Nephron progenitor cell (in vitro differentiated cells): ENCODE data around the gene CPNE5.
"Not testable (repeated sequence)": the region's sequence is repeated elsewhere in the genome, so short reads cannot be mapped to it uniquely, and the experiment has no call there.

Experiments used
- DNase-seq: peaks from one replicate; pipeline ENCODE4 v3.0.0; 2021
- H3K27ac Mint-ChIP-seq: 2 replicates; pipeline ENCODE4 v1.8.0; 2021; ENCODE audit warnings: mild to moderate bottlenecking, moderate library complexity, mixed read lengths
- H3K27me3 Mint-ChIP-seq: 2 replicates; pipeline ENCODE4 v1.8.0; 2021; ENCODE audit warnings: mild to moderate bottlenecking, low read depth, mixed read lengths; ENCODE audit not compliant: poor library complexity
- H3K36me3 Mint-ChIP-seq: 2 replicates; pipeline ENCODE4 v1.8.0; 2021; ENCODE audit warnings: low read depth, mixed read lengths
- H3K4me1 Mint-ChIP-seq: 2 replicates; pipeline ENCODE4 v1.8.0; 2021; ENCODE audit warnings: mixed read lengths
- H3K4me3 Mint-ChIP-seq: 2 replicates; pipeline ENCODE4 v1.8.0; 2021; ENCODE audit warnings: mild to moderate bottlenecking, moderate library complexity, mixed read lengths
- H3K9me3 Mint-ChIP-seq: 2 replicates; pipeline ENCODE4 v1.8.0; 2021; ENCODE audit warnings: mild to moderate bottlenecking, moderate library complexity, mixed read lengths
- CTCF ChIP-seq: fragments of 200-600 bp; sonication (generic); IDR thresholded peaks from 2 replicates; pipeline ENCODE4 v1.5.0; 2021; ENCODE audit warnings: antibody characterized with exemption

Gene CPNE5

GRCh38 chr6:36727505-36728021 is 111.7 kb downstream of the CPNE5 start:
- Mint-ChIP-seq H3K4me1 (peaks cover 11% of the 10 kb centered on the region), H3K27ac (no peak overlapping the region), H3K27me3 (peaks cover 11% of the 10 kb centered on the region), H3K36me3 (no peaks in the 10 kb centered on the region), H3K4me3 (no peak overlapping the region), H3K9me3 (no peaks in the 10 kb centered on the region)
- no peak for TF ChIP-seq CTCF
- DNase-seq: no peak

- no peaks in the 10 kb centered on the region for H3K36me3 Mint-ChIP-seq
- no peak for DNase-seq
- H3K4me1 Mint-ChIP-seq: peaks cover 11% of the 10 kb centered on the region
- no peaks in the 10 kb centered on the region for H3K9me3 Mint-ChIP-seq
- H3K4me3 Mint-ChIP-seq: no peak overlapping the region
- peaks cover 11% of the 10 kb centered on the region for H3K27me3 Mint-ChIP-seq
- TF ChIP-seq CTCF: no peak
- no peak overlapping the region for H3K27ac Mint-ChIP-seq
These were observed 113.7 kb downstream of the CPNE5 start for GRCh38 chr6:36725581-36725980.

GRCh38 chr6:36724514-36725390 is 114.5 kb downstream of the CPNE5 start:
- Mint-ChIP-seq H3K36me3 (no peaks in the 10 kb centered on the region), H3K27me3 (peaks cover 11% of the 10 kb centered on the region)
- TF ChIP-seq CTCF: peak; percentile 37

DNA sequence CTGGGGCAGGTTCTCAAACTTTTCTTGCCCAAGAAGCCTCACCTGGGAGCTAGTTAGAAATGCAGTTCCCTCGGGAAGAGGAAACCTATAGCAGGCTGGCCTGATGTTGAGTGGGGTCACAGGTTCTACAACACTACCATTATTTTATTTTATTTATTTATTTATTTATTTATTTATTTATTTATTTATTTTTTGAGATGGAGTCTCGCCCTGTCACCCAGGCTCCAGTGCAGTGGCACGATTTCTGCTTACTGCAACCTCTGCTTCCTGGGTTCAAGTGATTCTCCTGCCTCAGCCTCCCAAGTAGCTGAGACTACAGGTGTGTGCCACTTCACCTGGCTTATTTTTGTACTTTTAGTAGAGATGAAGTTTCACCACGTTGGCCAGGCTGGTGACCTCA is 115.3 kb downstream of the CPNE5 start:
- H3K4me3 Mint-ChIP-seq, DNase-seq: not testable (repeated sequence)

More at GRCh38 chr6:36724514-36725390, 114.5 kb downstream of the CPNE5 start:
- Mint-ChIP-seq H3K4me3 (no peak overlapping the region), H3K9me3 (no peaks in the 10 kb centered on the region), H3K27ac (no peak overlapping the region), H3K4me1 (peaks cover 11% of the 10 kb centered on the region)
- DNase-seq: peak; percentile 71

DNA sequence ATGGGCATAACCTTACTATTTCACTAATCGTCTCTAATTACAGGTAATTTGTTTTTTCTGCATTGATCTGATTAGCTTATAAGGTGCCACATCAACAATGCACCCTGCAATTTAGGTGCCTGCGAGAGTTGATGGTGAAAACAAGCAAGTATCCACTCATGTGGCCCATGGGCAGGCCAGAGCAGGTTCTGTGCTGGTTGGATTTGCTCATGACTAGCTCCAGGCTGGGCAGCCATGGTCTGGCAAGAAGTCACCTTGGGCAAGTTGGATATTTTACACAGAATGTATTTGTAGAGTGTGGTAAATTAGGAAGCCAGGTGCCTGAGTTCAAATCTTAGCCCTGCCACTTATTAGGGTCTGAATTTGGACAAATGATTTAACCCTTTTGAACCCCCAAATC is 116.4 kb downstream of the CPNE5 start:
- Mint-ChIP-seq H3K27ac (no peak overlapping the region), H3K27me3 (peaks cover 16% of the 10 kb centered on the region), H3K36me3 (no peaks in the 10 kb centered on the region), H3K4me3 (no peak overlapping the region), H3K9me3 (no peaks in the 10 kb centered on the region), H3K4me1 (peaks cover 12% of the 10 kb centered on the region)
- no peak for TF ChIP-seq CTCF
- DNase-seq: no peak

More for the DNA sequence above, 115.3 kb downstream of the CPNE5 start:
- not testable (repeated sequence) for H3K9me3 Mint-ChIP-seq, H3K36me3 Mint-ChIP-seq, H3K27ac Mint-ChIP-seq
- Mint-ChIP-seq H3K27me3 (peaks cover 11% of the 10 kb centered on the region), H3K4me1 (peaks cover 17% of the 10 kb centered on the region)

GRCh38 chr6:36722365-36722764 is 116.9 kb downstream of the CPNE5 start:
- no peaks in the 10 kb centered on the region for H3K9me3 Mint-ChIP-seq
- peaks cover 12% of the 10 kb centered on the region for H3K4me1 Mint-ChIP-seq
- H3K36me3 Mint-ChIP-seq: no peaks in the 10 kb centered on the region
- no peak overlapping the region for H3K27ac Mint-ChIP-seq
- no peak overlapping the region for H3K4me3 Mint-ChIP-seq
- no peak for DNase-seq
- no peak for TF ChIP-seq CTCF
- H3K27me3 Mint-ChIP-seq: peaks cover 16% of the 10 kb centered on the region
